Middle frontal gyrus (tissue), 1 donor: ENCODE results near the gene PLPP7.

Experiments used
- DNase-seq: peaks from one replicate; pipeline ENCODE4 v3.0.0-alpha.2; 2015; ENCODE audit warnings: low spot score; ENCODE audit errors: extremely low spot score

PLPP7 gene

DNA sequence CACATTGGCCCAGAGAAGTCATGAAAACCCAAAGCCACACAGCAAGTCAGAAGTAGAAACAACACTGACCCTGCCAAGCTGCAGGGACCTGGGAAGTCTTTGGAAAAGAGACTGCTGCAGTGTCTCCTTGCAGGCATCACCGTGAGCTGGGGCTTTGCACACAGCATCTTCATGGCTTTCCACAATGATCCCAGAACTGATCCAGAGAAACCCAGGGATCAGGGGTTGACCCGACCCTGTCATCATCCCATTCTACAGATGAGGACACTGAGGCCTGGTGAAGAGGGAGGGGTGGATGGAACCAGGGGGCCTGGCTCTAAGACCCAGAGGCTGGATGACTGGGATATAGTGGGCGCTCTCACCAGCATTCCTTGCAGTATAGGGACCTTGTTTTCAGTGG lies 8.9 kb upstream of the PLPP7 start:
- no peak for DNase-seq

DNA sequence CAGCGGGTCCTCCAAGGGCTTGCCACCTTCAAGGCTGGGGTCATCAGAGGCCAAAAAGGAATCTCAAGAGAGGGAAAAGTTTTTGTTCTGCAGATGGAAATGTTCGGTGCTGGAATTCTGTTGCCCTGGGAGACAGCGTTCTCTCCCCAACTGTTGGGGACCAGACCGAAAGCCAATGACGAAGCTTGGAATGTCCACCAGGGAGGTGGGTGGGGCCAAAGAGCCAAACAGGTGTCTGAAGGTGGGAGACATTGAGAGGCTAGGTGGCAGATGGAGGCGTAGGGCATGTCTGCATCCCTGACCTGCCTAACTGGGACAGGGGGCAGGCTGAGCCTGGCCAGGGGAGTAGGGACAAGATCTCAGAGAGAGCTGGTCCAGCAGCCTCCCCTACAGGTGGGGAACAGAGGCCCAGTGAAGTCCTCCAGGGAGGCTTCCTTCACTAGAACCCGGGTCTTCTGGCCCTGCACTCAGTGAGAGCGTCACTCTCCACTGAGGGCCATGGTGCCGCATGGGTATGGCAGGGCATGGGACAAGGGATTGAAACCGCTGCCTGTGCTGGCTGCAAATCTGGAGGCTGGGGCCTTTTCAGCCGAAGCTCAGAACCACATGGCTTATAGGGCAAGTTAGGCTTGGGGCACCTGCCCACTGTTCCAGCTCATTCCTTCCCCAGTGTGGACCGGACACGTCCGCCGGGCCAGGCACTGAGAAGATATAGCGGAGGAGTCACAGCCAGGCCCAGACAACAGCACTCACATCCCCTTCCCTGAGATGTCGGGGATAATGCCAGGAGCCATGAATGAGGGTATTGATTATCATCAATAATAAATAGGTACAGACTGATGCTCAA lies 8.2 kb upstream of the PLPP7 start:
- DNase-seq: no peak

DNA sequence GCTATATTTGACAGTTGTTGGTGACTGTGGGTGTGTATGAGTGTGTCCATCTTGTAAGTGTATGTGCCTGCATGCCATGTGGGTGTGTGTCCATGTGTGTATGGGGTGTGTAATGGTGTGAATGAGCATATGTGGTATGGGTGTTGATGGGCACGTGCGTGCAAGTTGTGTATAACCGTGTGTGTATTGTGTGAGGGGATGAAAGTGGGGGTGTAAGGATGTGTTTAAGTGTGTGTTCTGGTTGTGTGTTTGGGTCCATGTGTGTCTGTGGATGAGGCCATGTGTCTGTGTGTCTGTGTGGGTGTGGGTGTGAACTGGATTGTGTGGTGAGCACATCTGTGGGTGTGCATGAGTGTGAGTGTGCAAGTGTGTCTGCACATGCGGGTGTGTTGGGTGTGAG lies 7.3 kb upstream of the PLPP7 start:
- no peak for DNase-seq

DNA sequence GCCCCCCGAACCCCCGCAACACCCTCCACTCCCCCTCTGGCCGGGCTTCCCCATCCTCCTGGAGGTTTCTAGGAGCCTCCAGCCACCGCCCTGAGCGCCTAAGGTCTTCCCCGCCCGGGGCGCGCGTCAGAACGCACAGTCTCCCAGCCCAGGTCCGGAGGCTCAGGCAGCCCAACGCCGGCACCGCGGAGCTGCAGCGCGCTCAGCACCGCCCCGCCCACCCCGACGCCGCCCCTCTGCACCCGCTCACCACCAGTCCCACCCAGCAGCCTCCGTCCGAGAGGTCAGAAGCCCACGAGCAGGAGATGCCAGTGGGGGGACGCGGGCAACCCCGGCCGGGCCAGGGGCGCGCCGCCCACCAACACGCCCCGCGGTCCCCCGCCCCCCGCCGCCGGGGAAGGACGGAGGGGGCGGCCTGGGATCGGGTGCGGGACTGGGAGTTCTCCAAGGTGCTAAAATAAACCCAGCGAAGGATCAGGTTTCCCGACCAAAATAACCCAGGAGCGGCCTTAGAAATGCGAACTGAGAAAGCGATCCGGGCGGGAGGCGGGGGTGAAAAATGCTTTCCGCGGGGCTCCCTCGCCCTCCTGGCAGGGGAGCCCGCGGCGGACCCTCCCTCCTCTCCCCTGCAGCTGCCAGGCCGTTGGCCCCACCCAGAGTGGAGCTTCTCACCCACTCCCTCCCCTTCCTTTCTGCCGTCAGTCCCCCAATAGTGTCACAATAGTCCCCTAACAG lies 6.7 kb upstream of the PLPP7 start:
- no peak for DNase-seq

GRCh38 chr9:131284856-131285255 lies 4.7 kb upstream of the PLPP7 start:
- no peak for DNase-seq

DNA sequence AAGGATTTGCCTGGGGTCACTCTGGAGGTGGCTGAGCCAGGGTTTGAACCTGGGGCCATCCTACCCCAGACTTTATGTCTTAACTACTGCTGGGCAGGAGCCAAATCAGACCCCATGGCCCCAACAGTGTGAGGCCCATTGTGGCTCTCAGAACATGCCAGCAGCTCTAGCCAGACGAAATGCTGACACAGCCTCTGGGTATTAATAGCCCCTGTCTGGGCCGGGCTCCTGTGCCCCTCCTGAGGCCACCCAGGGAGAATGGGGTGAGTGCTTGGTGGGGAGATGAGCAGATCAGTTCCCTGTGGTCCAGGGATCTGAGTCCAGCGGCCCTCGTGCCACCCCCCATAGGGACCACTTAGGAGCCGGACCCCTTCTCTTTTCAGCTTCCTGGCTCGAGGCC lies 2.2 kb upstream of the PLPP7 start:
- DNase-seq: no peak

GRCh38 chr9:131288217-131288616 lies 1.3 kb upstream of the PLPP7 start:
- no peak for DNase-seq

- no peak for DNase-seq
Observed at GRCh38 chr9:131290036-131290766, 678 bp downstream of the PLPP7 start.

GRCh38 chr9:131290767-131291370 lies 1.3 kb downstream of the PLPP7 start:
- DNase-seq: no peak

- DNase-seq: no peak
Observed at GRCh38 chr9:131291795-131292315, 2.3 kb downstream of the PLPP7 start.

- DNase-seq: no peak
Observed at GRCh38 chr9:131292937-131293336, 3.4 kb downstream of the PLPP7 start.

DNA sequence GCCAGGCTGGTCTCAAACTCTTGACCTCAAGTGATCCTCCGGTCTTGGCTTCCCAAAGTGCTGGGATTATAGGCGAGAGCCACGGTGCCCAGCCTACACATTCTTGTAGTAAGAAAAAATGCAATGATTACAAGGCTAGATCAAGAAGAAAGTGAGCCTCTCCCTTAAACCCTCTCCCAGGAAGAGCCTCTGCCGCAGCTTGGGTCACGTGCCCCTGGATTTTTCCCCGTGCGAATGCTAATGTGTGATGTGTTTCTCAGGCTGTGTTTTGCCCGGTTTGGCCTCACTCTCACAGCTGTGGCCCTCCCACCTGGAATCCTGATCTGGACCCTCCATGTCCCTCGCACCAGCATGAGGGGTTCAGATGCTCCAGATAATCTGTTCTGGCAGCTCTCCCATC lies 6.9 kb downstream of the PLPP7 start:
- no peak for DNase-seq

GRCh38 chr9:131296906-131297500 lies 7.5 kb downstream of the PLPP7 start:
- DNase-seq: no peak

DNA sequence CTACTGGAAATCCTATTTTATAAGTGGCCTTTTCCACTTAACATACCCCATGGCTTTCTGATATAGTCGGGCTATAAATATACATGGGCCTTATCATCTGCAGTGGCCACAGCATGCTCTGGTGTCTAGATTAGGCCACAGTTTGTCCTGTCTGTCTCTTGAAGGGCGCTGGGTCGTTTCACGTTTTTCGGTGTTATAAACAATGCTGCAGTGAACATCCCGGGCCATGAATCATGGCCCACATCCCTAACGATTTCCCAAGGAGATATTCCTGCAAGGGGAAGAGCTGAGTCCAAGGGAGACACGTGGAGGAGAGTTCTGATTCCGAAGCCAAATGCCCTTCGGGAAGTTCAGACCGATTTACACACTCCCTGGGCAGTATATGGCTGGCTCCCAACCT lies 8.4 kb downstream of the PLPP7 start:
- DNase-seq: no peak

DNA sequence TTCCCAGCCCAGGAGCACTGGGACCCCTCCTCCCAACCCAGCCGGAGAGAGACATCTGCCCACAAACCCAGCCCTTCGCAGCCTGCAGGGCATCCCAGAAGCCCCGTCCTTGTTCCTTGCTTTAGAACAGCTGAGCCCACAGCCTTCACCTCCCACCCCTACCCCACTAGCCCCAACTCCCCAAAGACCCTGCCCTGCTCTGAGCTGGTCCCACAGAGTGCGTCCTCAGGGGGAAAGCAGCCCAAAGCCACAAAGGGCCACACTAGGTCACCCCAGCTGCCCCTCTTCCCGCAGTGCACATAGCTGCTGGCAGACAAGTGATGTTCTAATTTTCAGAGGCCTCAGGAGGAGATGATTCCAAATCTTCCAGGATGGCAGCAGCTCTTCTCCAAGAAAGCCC lies 8.8 kb downstream of the PLPP7 start:
- no peak for DNase-seq

DNA sequence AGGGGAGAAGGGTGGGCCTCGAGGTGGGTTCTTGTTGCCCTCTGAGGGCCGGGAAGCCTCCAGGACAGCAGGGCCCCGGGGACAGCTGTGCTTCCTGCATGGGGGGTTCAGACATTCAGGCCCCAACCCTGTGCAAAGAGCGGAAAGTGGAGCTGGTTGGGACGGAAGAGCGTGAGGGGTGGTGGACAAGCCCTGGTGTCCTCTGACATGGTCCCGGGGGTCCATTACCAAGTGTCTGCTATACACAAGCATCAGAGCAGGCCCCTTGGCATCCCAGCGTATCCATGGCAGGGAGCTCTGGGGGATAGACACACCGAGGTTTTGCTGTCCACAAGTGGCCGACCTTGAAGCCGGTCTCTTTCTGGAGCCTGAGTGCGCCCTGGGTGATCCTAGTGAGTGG lies 9.3 kb downstream of the PLPP7 start:
- no peak for DNase-seq

DNA sequence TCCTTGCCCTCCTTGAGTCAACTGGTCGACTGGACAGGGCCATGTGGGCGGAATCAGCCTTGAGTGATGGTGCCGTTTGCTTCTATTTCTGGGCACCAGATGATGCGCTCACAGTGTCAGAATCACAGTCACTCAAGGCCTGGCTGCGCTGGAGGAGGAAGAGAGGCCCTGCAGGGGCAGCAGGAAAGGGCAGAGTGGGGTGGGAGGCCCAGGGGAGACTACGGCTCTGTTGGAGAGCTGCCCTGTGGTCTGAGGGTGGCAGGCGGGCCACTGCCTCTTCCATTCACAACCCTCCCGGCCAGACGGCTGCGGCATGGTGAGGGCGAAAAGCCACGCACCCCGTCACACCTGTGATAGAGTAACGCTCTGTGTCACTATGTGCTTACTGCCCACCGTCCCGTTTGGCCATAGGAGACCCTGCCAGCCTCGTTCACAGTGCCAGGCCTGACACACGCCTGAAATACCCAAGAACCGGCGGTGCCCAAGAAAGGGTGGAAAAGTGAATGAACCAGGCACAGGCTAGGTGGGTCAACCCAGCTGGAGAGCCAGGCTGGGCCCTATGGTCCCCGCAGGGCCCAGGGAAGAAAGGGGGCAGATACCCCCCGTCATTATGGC lies 9.9 kb downstream of the PLPP7 start:
- no peak for DNase-seq

DNA sequence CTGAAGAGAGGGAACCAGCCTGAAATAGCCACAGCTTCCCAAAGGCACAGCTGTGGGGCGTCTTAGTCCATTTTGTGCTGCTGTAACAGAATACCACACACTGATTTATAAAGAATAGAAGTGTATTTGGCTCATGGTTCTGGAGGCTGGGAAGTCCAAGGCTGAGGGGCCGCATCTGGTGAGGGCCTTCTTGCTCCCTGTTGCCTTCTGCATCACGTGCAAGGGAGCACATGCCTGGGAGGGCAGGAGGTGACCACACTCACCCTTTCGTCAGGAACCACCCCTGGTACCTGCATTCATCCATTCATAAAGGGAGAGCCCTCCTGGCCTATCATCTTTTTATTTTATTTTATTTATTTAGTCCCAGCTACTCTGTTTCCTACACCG lies 10.4 kb downstream of the PLPP7 start:
- DNase-seq: no peak

GRCh38 chr9:131300444-131300843 lies 10.9 kb downstream of the PLPP7 start:
- no peak for DNase-seq

DNA sequence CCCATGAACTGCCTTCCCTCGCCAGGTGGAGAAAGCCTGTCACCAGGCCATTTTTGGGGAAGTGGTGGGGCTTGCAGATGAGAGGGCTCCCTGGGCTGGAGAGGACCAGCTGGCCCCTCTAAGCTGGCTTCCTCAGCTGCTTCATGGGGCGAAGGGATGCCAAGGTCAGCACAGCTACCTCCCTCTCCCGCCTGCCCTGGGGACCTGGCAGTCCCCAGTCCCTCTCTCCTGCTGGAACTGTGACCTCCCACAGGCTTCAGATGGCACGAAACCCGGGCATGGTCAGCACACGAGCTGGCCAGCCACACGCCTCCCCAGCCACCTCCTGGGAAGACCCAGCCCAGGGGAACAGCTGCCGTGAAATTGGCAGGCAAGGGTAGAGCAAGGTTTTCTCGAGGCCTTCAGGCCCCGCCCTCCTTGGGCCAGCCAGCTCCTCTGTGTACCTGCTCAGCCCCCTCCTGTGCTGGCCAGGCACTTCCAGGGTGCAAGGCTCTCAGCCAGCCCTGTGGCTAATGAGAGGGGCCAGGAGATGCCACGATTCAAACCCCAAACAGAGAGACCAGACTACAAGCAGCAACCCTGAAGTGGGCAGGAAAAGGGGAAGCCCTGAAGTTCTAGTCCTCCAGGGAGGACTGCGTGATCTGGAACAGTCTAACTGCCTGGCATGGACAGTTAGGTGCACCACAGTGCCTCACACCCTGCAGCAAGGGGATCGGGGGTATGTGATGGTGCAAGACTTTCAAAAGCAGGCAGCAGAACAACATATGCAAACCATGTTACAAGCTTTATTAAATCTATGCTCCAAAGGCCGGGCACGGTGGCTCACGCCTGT lies 12.9 kb downstream of the PLPP7 start:
- DNase-seq: no peak
